Activated CD8-positive, alpha-beta T cell treated with anti-CD3 and anti-CD28 coated beads for 36 hours (primary cell): ENCODE data around the gene LKAAEAR1. TPM values are rescaled to one million over a fixed set of nuclear protein-coding genes. Genes with fewer than 3 reads are reported as not detected.

Experiments
- ATAC-seq: fragments of 200-7000 bp; cut with Tn5 transposase; one replicate; pipeline ENCODE4 v1.10.0; 2021; ENCODE audit warnings: mild to moderate bottlenecking, moderate library complexity
- CTCF ChIA-PET: fragments of 350-600 bp; sonication (Branson Sonifier 250); formaldehyde crosslinking; loops from one replicate; lab custom pipeline; 2021; ENCODE audit warnings: antibody characterized with exemption; lab: Charles Lee
- POLR2A ChIA-PET: fragments of 350-600 bp; sonication (Branson Sonifier 250); formaldehyde crosslinking; loops from one replicate; lab custom pipeline; 2021; ENCODE audit warnings: antibody characterized with exemption; lab: Charles Lee
- DNase-seq: peaks from one replicate; pipeline ENCODE4 v3.0.0-alpha.2; 2020
- H3K27ac Mint-ChIP-seq: one replicate; pipeline ENCODE4 v1.8.0; 2021; ENCODE audit warnings: mild to moderate bottlenecking, mixed read lengths
- H3K27me3 Mint-ChIP-seq: one replicate; pipeline ENCODE4 v1.8.0; 2021; ENCODE audit warnings: mixed read lengths
- H3K36me3 Mint-ChIP-seq: one replicate; pipeline ENCODE4 v1.8.0; 2021; ENCODE audit warnings: low read depth, mixed read lengths
- H3K4me1 Mint-ChIP-seq: one replicate; pipeline ENCODE4 v1.8.0; 2021; ENCODE audit warnings: low read depth, mixed read lengths
- H3K4me3 Mint-ChIP-seq: one replicate; pipeline ENCODE4 v1.8.0; 2021; ENCODE audit warnings: mild to moderate bottlenecking, moderate library complexity, mixed read lengths
- H3K9me3 Mint-ChIP-seq: one replicate; pipeline ENCODE4 v1.8.0; 2021; ENCODE audit warnings: mixed read lengths
- CTCF ChIP-seq: fragments of 200-600 bp; IDR thresholded peaks from one replicate; pipeline ENCODE4 v1.8.0; 2022; ENCODE audit warnings: antibody characterized with exemption, mild to moderate bottlenecking
- intact Hi-C: fragments of 100-400 bp; cut with micrococcal nuclease; formaldehyde crosslinking; loops from one replicate; pipeline ENCODE4 v1.10.0; 2022
- total RNA-seq, 2 experiments: library from RNA; stranded (reverse); gene quantifications; one replicate each; pipeline ENCODE4 v1.2.3, GENCODE V29; 2021

LKAAEAR1 gene
- total RNA-seq, 2 experiments from 2014 or later = 0.43 TPM

- Mint-ChIP-seq H3K4me3 (peak overlapping the region; percentile 73), H3K36me3 (no peaks in the 10 kb centered on the region), H3K27ac (peak overlapping the region; percentile 68), H3K9me3 (no peaks in the 10 kb centered on the region), H3K27me3 (peaks cover 18% of the 10 kb centered on the region), H3K4me1 (peaks cover 28% of the 10 kb centered on the region)
- CTCF ChIA-PET = interaction anchor here (1.7 to 2.1 kb wide), 2 partner anchors 15 to 78 kb away, joined by 5 to 13 read pairs; no protein-coding TSS in a partner anchor
- ATAC-seq = no peak
- POLR2A ChIA-PET = interaction anchor here (0.5 kb wide), 1 partner anchor 62 kb away, joined by 3 read pairs; no protein-coding TSS in a partner anchor
- intact Hi-C loops = no loop called here
- TF ChIP-seq CTCF = no peak
- no peak for DNase-seq
Observed at GRCh38 chr20:64042054-64042781, 42.0 kb downstream of the LKAAEAR1 start.

GRCh38 chr20:64041781-64042053 is 42.5 kb downstream of the LKAAEAR1 start:
- no peaks in the 10 kb centered on the region for H3K9me3 Mint-ChIP-seq

GRCh38 chr20:64041040-64041780 is 43.0 kb downstream of the LKAAEAR1 start:
- H3K27ac Mint-ChIP-seq = no peak overlapping the region
- H3K36me3 Mint-ChIP-seq = no peaks in the 10 kb centered on the region
- peaks cover 9% of the 10 kb centered on the region for H3K27me3 Mint-ChIP-seq
- ATAC-seq (no peak), DNase-seq (no peak)
- no peak for TF ChIP-seq CTCF
- H3K4me1 Mint-ChIP-seq = peaks cover 38% of the 10 kb centered on the region
- intact Hi-C loops = no loop called here
- H3K9me3 Mint-ChIP-seq = no peaks in the 10 kb centered on the region
- ChIA-PET CTCF (interaction anchor here (1.2 to 5.9 kb wide), 7 partner anchors 9 to 79 kb away, joined by 3 to 88 read pairs (median 9); partner anchors contain the start of genes LKAAEAR1, PRPF6 and SAMD10), POLR2A (interaction anchor here (0.8 to 5.7 kb wide), 4 partner anchors 11 to 60 kb away, joined by 3 to 51 read pairs (median 6); partner anchors contain the start of genes PRPF6 and SAMD10)
- peak overlapping the region; percentile 73 for H3K4me3 Mint-ChIP-seq

More at GRCh38 chr20:64041781-64042053, 42.5 kb downstream of the LKAAEAR1 start:
- Mint-ChIP-seq H3K27ac (no peak overlapping the region), H3K36me3 (no peaks in the 10 kb centered on the region), H3K4me3 (peak overlapping the region; percentile 73), H3K27me3 (peaks cover 13% of the 10 kb centered on the region), H3K4me1 (peaks cover 33% of the 10 kb centered on the region)
- intact Hi-C loops = no loop called here
- ChIA-PET POLR2A (interaction anchor here (0.5 kb wide), 1 partner anchor 62 kb away, joined by 3 read pairs; no protein-coding TSS in a partner anchor), CTCF (interaction anchor here (1.2 to 2.1 kb wide), 4 partner anchors 9 to 79 kb away, joined by 3 to 13 read pairs (median 4); no protein-coding TSS in a partner anchor)
- ATAC-seq (no peak), DNase-seq (no peak)
- no peak for TF ChIP-seq CTCF

GRCh38 chr20:64040231-64041039 is 43.8 kb downstream of the LKAAEAR1 start:
- no peak for TF ChIP-seq CTCF
- Mint-ChIP-seq H3K4me1 (peaks cover 39% of the 10 kb centered on the region), H3K27me3 (peaks cover 2% of the 10 kb centered on the region), H3K27ac (no peak overlapping the region), H3K9me3 (no peaks in the 10 kb centered on the region), H3K36me3 (no peaks in the 10 kb centered on the region), H3K4me3 (no peak overlapping the region)
- intact Hi-C loops = no loop called here
- POLR2A ChIA-PET = interaction anchor here (0.8 to 5.7 kb wide), 8 partner anchors 10 to 62 kb away, joined by 3 to 51 read pairs (median 4); partner anchors contain the start of genes PRPF6 and SAMD10
- CTCF ChIA-PET = interaction anchor here (1.2 to 5.9 kb wide), 13 partner anchors 10 to 80 kb away, joined by 3 to 88 read pairs (median 5); partner anchors contain the start of genes LKAAEAR1, PRPF6 and SAMD10
- no peak for ATAC-seq
- DNase-seq = no peak
